ENCODE measurements around the gene SBSN.

DNA sequence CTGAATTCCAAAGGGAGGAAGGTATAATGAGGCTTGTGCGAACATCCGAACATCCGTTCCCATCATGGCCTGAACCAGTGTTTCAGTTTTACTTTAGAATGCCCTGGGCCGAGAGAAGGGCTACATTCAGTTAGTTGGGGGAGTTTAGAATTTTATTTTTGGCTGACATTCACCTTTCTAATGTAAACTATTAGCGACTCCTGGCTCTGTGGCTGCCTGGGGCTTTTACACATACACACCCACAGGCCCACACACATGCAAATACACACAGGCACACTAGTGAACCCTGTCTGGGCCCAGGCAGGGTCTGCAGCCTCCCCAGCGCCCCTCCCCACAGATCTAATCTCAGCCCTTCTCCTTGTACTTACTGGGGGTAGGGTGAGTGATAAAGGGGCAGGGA lies 11.2 kb upstream of the SBSN start:
- TF ChIP-seq CTCF (IDR thresholded peaks at IDR 0.05; ENCODE audit: borderline replicate concordance, extremely low read depth, low read length, poor library complexity, severe bottlenecking) (no peak), EZH2 (IDR thresholded peaks at IDR 0.05; ENCODE audit: borderline replicate concordance, low read depth, low read length, severe bottlenecking) (no peak)
